Omental fat pad (tissue), 4 donors: ENCODE results near the gene AACS. TPM values are rescaled to one million over a fixed set of nuclear protein-coding genes. Genes with fewer than 3 reads are reported as not detected.

Experiments
- ATAC-seq: fragments of 150-250 bp; one replicate; pipeline ENCODE4 v1.9.1; 2016; ENCODE audit warnings: mild to moderate bottlenecking, moderate library complexity; ENCODE audit not compliant: low FRiP score
- DNase-seq: peaks from one replicate; pipeline ENCODE4 v3.0.0-alpha.2; 2019; ENCODE audit warnings: low spot score
- CTCF ChIP-seq, 3 donors: fragments of 450-650 bp; IDR thresholded peaks; one replicate each; pipeline ENCODE4 v1.5.1; 2016 to 2017; ENCODE audit warnings: antibody characterized with exemption in 3 of 3, mild to moderate bottlenecking in 3 of 3, moderate library complexity in 2 of 3
- total RNA-seq, 4 donors: library from RNA; depleted of rRNA; stranded (reverse); fragments of >200 nt; gene quantifications; one replicate each; pipeline ENCODE4 v1.1.0, GENCODE V29; 2016

Gene AACS
- total RNA-seq, 4 donors from 2014 or later, result 20.3 to 55.5 (median 33.5) TPM

GRCh38 chr12:125033288-125033687 is 31.9 kb upstream of the AACS start:
- ATAC-seq, result no peak
- DNase-seq, result no peak
- no peak for TF ChIP-seq CTCF (IDR thresholded peaks at IDR 0.05)

GRCh38 chr12:125038976-125039625 is 26.1 kb upstream of the AACS start:
- DNase-seq (no peak), ATAC-seq (no peak)
- TF ChIP-seq CTCF (IDR thresholded peaks at IDR 0.05), result no peak

- no peak for TF ChIP-seq CTCF (IDR thresholded peaks at IDR 0.05)
- ATAC-seq (no peak), DNase-seq (no peak)
These were observed 16.2 kb upstream of the AACS start for GRCh38 chr12:125049093-125049458.

- no peak for TF ChIP-seq CTCF (IDR thresholded peaks at IDR 0.05)
- ATAC-seq (no peak), DNase-seq (no peak)
These were observed 14.8 kb upstream of the AACS start for GRCh38 chr12:125050446-125050845.

GRCh38 chr12:125050868-125051267 is 14.4 kb upstream of the AACS start:
- DNase-seq (no peak), ATAC-seq (no peak)
- no peak for TF ChIP-seq CTCF (IDR thresholded peaks at IDR 0.05)

- DNase-seq (no peak), ATAC-seq (no peak)
- TF ChIP-seq CTCF (IDR thresholded peaks at IDR 0.05), result no peak
These were observed 11.4 kb upstream of the AACS start for GRCh38 chr12:125053821-125054220.

GRCh38 chr12:125055591-125055990 is 9.6 kb upstream of the AACS start:
- no peak for DNase-seq
- no peak for ATAC-seq
- TF ChIP-seq CTCF (IDR thresholded peaks at IDR 0.05), result no peak
